KMS-11 (cell line): Measurements from ENCODE around the gene VSTM4.

Experiments
- H2AFZ ChIP-seq: fragments of 200-600 bp; sonication (generic); 2 replicates; pipeline ENCODE4 v1.6.1; 2016; ENCODE audit warnings: antibody characterized with exemption, mixed run types, low read depth
- H3K27ac ChIP-seq: fragments of 200-600 bp; sonication (generic); 2 replicates; pipeline ENCODE4 v1.6.1; 2016; ENCODE audit warnings: mild to moderate bottlenecking, mixed run types
- H3K27me3 ChIP-seq: fragments of 200-600 bp; sonication (generic); 2 replicates; pipeline ENCODE4 v1.6.1; 2017; ENCODE audit warnings: mild to moderate bottlenecking, low read depth, mixed run types, moderate library complexity; ENCODE audit not compliant: insufficient read depth
- H3K36me3 ChIP-seq: fragments of 200-600 bp; sonication (generic); 2 replicates; pipeline ENCODE4 v1.6.1; 2017; ENCODE audit warnings: mild to moderate bottlenecking, mixed run types; ENCODE audit not compliant: insufficient read depth
- H3K4me1 ChIP-seq: fragments of 200-600 bp; sonication (generic); 2 replicates; pipeline ENCODE4 v1.6.1; 2016; ENCODE audit warnings: mild to moderate bottlenecking, low read depth, mixed run types; ENCODE audit not compliant: poor library complexity, severe bottlenecking
- H3K4me2 ChIP-seq: fragments of 200-600 bp; sonication (generic); 2 replicates; pipeline ENCODE4 v1.7.0; 2016; ENCODE audit warnings: mild to moderate bottlenecking, mixed run types
- H3K4me3 ChIP-seq: fragments of 200-600 bp; sonication (generic); IDR thresholded peaks from 2 replicates; pipeline ENCODE4 v1.6.1; 2017; ENCODE audit warnings: low read depth, low read length, mixed read lengths; ENCODE audit not compliant: insufficient read depth
- H3K79me2 ChIP-seq: fragments of 200-600 bp; sonication (generic); 2 replicates; pipeline ENCODE4 v1.6.1; 2016; ENCODE audit warnings: low read depth, mixed run types; ENCODE audit not compliant: insufficient read depth
- H3K9ac ChIP-seq: fragments of 200-600 bp; sonication (generic); 2 replicates; pipeline ENCODE4 v1.6.1; 2016; ENCODE audit warnings: mild to moderate bottlenecking, mixed run types
- H4K20me1 ChIP-seq: fragments of 200-600 bp; sonication (generic); 2 replicates; pipeline ENCODE4 v1.6.1; 2016; ENCODE audit warnings: mild to moderate bottlenecking, mixed run types; ENCODE audit not compliant: insufficient read depth
- TF ChIP-seq, protein P1 (sequence below): fragments of 200-600 bp; sonication (generic); conservative IDR thresholded peaks from 2 replicates; pipeline ENCODE4 v1.6.1; 2017; ENCODE audit warnings: low read depth, mild to moderate bottlenecking, antibody characterized with exemption, low read length, moderate library complexity, mixed read lengths

The VSTM4 gene

GRCh38 chr10:49115796-49116508 lies 630 bp upstream of the VSTM4 start:
- H3K4me1 ChIP-seq: no peaks in the 10 kb centered on the region
- H3K4me2 ChIP-seq: no peak overlapping the region
- H3K36me3 ChIP-seq: no peaks in the 10 kb centered on the region
- no peak overlapping the region for H3K27ac ChIP-seq
- no peaks in the 10 kb centered on the region for H3K27me3 ChIP-seq
- no peaks in the 10 kb centered on the region for H4K20me1 ChIP-seq
- no peak overlapping the region for H3K9ac ChIP-seq
- no peaks in the 10 kb centered on the region for H3K79me2 ChIP-seq
- H3K4me3 ChIP-seq: no peak overlapping the region
- TF ChIP-seq, protein P1, sequence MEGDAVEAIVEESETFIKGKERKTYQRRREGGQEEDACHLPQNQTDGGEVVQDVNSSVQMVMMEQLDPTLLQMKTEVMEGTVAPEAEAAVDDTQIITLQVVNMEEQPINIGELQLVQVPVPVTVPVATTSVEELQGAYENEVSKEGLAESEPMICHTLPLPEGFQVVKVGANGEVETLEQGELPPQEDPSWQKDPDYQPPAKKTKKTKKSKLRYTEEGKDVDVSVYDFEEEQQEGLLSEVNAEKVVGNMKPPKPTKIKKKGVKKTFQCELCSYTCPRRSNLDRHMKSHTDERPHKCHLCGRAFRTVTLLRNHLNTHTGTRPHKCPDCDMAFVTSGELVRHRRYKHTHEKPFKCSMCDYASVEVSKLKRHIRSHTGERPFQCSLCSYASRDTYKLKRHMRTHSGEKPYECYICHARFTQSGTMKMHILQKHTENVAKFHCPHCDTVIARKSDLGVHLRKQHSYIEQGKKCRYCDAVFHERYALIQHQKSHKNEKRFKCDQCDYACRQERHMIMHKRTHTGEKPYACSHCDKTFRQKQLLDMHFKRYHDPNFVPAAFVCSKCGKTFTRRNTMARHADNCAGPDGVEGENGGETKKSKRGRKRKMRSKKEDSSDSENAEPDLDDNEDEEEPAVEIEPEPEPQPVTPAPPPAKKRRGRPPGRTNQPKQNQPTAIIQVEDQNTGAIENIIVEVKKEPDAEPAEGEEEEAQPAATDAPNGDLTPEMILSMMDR: no peak
- H2AFZ ChIP-seq: no peak overlapping the region

DNA sequence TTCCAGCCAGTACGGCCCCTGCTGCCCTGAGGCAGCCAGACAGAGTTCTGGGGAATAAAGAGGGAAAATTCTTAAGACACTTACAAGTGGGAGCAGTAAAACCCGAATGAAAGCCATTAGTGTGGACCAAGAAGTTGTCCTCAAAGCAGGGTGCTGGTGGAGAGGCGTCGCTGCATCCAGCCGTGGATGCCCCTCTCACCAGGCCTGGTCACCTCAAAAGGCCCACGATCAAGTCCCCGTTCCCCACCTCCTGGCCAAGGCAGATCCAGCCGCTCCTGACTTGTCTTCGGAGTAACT lies 656 bp downstream of the VSTM4 start:
- Histone ChIP-seq H3K79me2 (no peaks in the 10 kb centered on the region), H3K36me3 (no peaks in the 10 kb centered on the region), H2AFZ (no peak overlapping the region), H3K4me2 (no peak overlapping the region), H3K4me1 (no peaks in the 10 kb centered on the region), H3K4me3 (no peak overlapping the region), H3K9ac (no peak overlapping the region), H3K27ac (no peak overlapping the region), H3K27me3 (no peaks in the 10 kb centered on the region), H4K20me1 (no peaks in the 10 kb centered on the region)
- TF ChIP-seq, protein P1: no peak

DNA sequence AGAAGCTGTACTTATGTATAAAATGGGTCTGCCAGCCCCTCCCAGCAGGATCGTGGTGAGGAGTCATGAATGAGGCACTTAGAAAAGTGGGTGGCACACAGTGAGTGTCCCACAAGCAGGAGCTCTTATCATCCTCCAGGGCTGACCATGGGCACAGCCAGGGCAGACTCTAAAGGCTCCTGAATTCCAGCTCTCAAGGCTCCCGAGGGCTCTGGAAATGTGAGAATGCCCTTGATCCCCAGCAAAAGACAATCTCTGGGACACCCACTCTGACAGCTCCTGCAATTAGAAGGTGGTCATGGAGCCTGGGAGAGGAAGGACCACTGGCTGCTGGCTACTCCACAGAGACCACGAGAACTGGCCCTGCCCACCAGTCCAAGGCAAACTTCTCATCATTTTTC lies 1.6 kb downstream of the VSTM4 start:
- no peak overlapping the region for H3K4me3 ChIP-seq
- H3K9ac ChIP-seq: no peak overlapping the region
- no peaks in the 10 kb centered on the region for H3K27me3 ChIP-seq
- H3K4me1 ChIP-seq: no peaks in the 10 kb centered on the region
- H4K20me1 ChIP-seq: no peaks in the 10 kb centered on the region
- H2AFZ ChIP-seq: no peak overlapping the region
- H3K79me2 ChIP-seq: no peaks in the 10 kb centered on the region
- no peaks in the 10 kb centered on the region for H3K36me3 ChIP-seq
- H3K27ac ChIP-seq: no peak overlapping the region
- TF ChIP-seq, protein P1: no peak
- H3K4me2 ChIP-seq: no peak overlapping the region

DNA sequence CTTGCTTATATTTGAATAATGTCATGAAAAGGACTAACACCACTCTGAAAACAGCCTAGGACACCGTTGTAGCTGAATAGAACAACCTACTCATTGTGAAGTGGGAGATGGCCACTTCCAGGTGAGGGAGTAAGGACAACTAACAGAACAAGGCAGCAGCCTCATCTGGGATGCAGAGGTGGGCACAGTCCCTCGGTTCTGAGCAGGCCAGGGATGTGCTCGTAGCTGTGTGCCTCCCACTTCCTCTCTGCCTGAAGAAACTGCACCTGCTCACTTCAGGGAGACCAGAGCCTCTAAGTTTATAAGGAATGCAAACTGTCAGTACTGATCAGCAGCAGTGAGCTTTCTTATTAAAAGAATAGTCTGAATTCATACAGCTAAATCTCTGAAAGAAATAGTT lies 2.5 kb downstream of the VSTM4 start:
- no peaks in the 10 kb centered on the region for H3K4me1 ChIP-seq
- H3K36me3 ChIP-seq: no peaks in the 10 kb centered on the region
- H2AFZ ChIP-seq: no peak overlapping the region
- H3K27ac ChIP-seq: no peak overlapping the region
- TF ChIP-seq, protein P1: no peak
- H3K9ac ChIP-seq: no peak overlapping the region
- H3K4me2 ChIP-seq: no peak overlapping the region
- no peaks in the 10 kb centered on the region for H3K27me3 ChIP-seq
- H3K4me3 ChIP-seq: no peak overlapping the region
- H3K79me2 ChIP-seq: no peaks in the 10 kb centered on the region
- H4K20me1 ChIP-seq: no peaks in the 10 kb centered on the region
